ENCODE results near the gene SNX27. TPM values are rescaled to one million over a fixed set of nuclear protein-coding genes. Genes with fewer than 3 reads are reported as not detected.
A peak's percentile ranks its signal among the peaks of the same experiment; 100 is the strongest.

Gene SNX27
- 10 to 100 TPM; 35.0 to 62.9 (median 51.9) TPM for total RNA-seq

- WGBS, 2 donors: 0 to 1% methylated on average over 4 to 63 of the region's 79 CpGs
- H3K9me3 ChIP-seq: no peaks in the 10 kb centered on the region
- peak within 1 kb of the TSS; percentile 94 to 99 (median 96) for H3K27ac ChIP-seq
- DNase-seq (peak; percentile 94 to 95), ATAC-seq (ENCODE audit: low FRiP score in 2 of 2) (peak; percentile 95 to 96)
- peaks cover 7 to 42% (median 22%) of the 10 kb centered on the region in 4 donors for H3K4me1 ChIP-seq
- H3K4me3 ChIP-seq: peak within 1 kb of the TSS; percentile 79 to 100 (median 94)
- no peaks in the 10 kb centered on the region for H3K27me3 ChIP-seq
- TF ChIP-seq POLR2AphosphoS5 (IDR thresholded peaks at IDR 0.05) (peak; percentile 8 to 82), EP300 (IDR thresholded peaks at IDR 0.05) (no peak), POLR2A (IDR thresholded peaks at IDR 0.05) (peak in 2 of 4 donors; percentile 44 to 88), CTCF (IDR thresholded peaks at IDR 0.05) (no peak)
- no peaks in the 10 kb centered on the region for H3K36me3 ChIP-seq
Measured at GRCh38 chr1:151611832-151612500, at the start of gene SNX27. Gene SNX27, plus strand, starts transcription at chr1:151612050. Its CDS starts 152 bp downstream, at chr1:151612202.

GRCh38 chr1:151562661-151563060 lies 49.2 kb upstream of the SNX27 start:
- no peak overlapping the region for H3K4me3 ChIP-seq
- peaks cover 0 to 25% (median 7%) of the 10 kb centered on the region in 4 donors for H3K36me3 ChIP-seq
- no peaks in the 10 kb centered on the region for H3K4me1 ChIP-seq
- WGBS, 2 donors: 86 to 93% methylated on average over 1 of the region's 1 CpG
- no peak overlapping the region for H3K27ac ChIP-seq
- H3K27me3 ChIP-seq: no peaks in the 10 kb centered on the region
- ATAC-seq (ENCODE audit: low FRiP score in 2 of 2) (no peak), DNase-seq (no peak)
- H3K9me3 ChIP-seq: no peaks in the 10 kb centered on the region
- TF ChIP-seq CTCF (IDR thresholded peaks at IDR 0.05): no peak
- TF ChIP-seq EP300 (IDR thresholded peaks at IDR 0.05): no peak
- no peak for TF ChIP-seq POLR2AphosphoS5 (IDR thresholded peaks at IDR 0.05)
- no peak for TF ChIP-seq POLR2A (IDR thresholded peaks at IDR 0.05)

- Histone ChIP-seq H3K9me3 (no peaks in the 10 kb centered on the region), H3K36me3 (peaks cover 0 to 25% (median 7%) of the 10 kb centered on the region in 4 donors), H3K27ac (no peak overlapping the region), H3K27me3 (no peaks in the 10 kb centered on the region), H3K4me3 (no peak overlapping the region), H3K4me1 (no peaks in the 10 kb centered on the region)
- no peak for ATAC-seq (ENCODE audit: low FRiP score in 2 of 2)
- no peak for TF ChIP-seq CTCF (IDR thresholded peaks at IDR 0.05)
- TF ChIP-seq POLR2AphosphoS5 (IDR thresholded peaks at IDR 0.05): no peak
- no peak for TF ChIP-seq EP300 (IDR thresholded peaks at IDR 0.05)
- no peak for TF ChIP-seq POLR2A (IDR thresholded peaks at IDR 0.05)
- 47 to 48% methylated on average over 2 of the region's 2 CpGs for whole genome bisulfite sequencing, 2 donors
- DNase-seq: no peak
Measured at GRCh38 chr1:151563376-151563775, 48.5 kb upstream of the SNX27 start.

- 48 to 83% methylated on average over 5 of the region's 5 CpGs for WGBS, 2 donors
- H3K27me3 ChIP-seq: no peaks in the 10 kb centered on the region
- H3K4me1 ChIP-seq: no peaks in the 10 kb centered on the region
- DNase-seq (no peak), ATAC-seq (ENCODE audit: low FRiP score in 2 of 2) (no peak)
- peaks cover 0 to 37% (median 7%) of the 10 kb centered on the region in 4 donors for H3K36me3 ChIP-seq
- no peak for TF ChIP-seq EP300 (IDR thresholded peaks at IDR 0.05)
- TF ChIP-seq POLR2AphosphoS5 (IDR thresholded peaks at IDR 0.05): no peak
- TF ChIP-seq CTCF (IDR thresholded peaks at IDR 0.05): no peak
- TF ChIP-seq POLR2A (IDR thresholded peaks at IDR 0.05): no peak
- H3K27ac ChIP-seq: no peak overlapping the region
- no peak overlapping the region for H3K4me3 ChIP-seq
- H3K9me3 ChIP-seq: no peaks in the 10 kb centered on the region
Measured at GRCh38 chr1:151565502-151566189, 46.2 kb upstream of the SNX27 start.
